ENCODE results near the gene ATG3. TPM values are rescaled to one million over a fixed set of nuclear protein-coding genes. Genes with fewer than 3 reads are reported as not detected.
"Not testable (repeated sequence)": the region's sequence is repeated elsewhere in the genome, so short reads cannot be mapped to it uniquely, and the experiment has no call there.

The ATG3 gene
- polyA plus RNA-seq, 1 donor (not counting 4 experiments of a cell fraction or from before 2014, with no cell fraction given): 61.3 TPM

DNA sequence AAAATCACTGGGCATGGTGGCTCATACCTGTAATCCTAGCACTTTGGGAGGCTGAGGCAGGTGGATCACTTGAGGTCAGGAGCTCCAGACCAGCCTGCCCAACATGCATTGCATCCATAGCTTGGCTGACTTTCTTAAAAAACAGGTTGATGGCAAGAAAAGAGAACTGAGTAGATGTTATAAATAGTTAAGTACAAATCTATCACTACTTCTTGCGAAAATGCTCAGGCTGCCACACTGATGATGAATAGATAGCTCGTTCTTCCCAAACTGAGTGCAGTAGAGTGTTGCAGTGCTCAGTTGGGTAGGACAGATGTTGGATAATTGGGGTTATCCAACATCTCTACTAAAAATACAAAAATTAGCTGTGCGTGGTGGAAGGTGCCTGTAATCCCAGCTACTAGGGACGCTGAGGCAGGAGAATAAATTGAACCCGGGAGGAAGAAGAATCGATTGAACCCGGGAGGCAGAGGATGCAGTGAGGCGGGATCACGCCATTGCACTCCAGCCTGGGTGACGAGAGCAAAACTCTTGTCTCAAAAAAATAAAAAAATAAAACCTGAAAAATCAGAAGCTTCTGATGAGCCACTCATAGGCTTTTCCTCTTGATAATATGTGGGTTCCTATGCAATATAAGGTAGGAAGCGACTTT, 63.7 kb downstream of the ATG3 start:
- no peak for FAIRE-seq
- DNase-seq (ENCODE audit: low read depth, low spot score): no peak
- no peak overlapping the region for H3K9ac ChIP-seq (ENCODE audit: control insufficient read depth, extremely low read depth, insufficient read depth, low read length)
- H3K79me2 ChIP-seq (ENCODE audit: control insufficient read depth, insufficient read depth, low read length): no peaks in the 10 kb centered on the region
- no peak overlapping the region for H2AFZ ChIP-seq (ENCODE audit: control insufficient read depth, low read length)
- H3K4me3 ChIP-seq (ENCODE audit: control insufficient read depth in 2 of 3, extremely low read depth in 1 of 3, insufficient read depth in 2 of 3, low read depth in 1 of 3, low read length in 3 of 3): no peak overlapping the region
- H3K27ac ChIP-seq (ENCODE audit: control insufficient read depth, insufficient read depth, low read length): no peak overlapping the region
- dilution Hi-C loops (cut with MboI; ENCODE audit: extremely low pct_ligation_motif_present, low sequenced_read_pairs): no loop called here
- H3K9me3 ChIP-seq (ENCODE audit: control insufficient read depth, low read depth, low read length): no peaks in the 10 kb centered on the region
- no peak overlapping the region for H3K4me2 ChIP-seq (ENCODE audit: control insufficient read depth, extremely low read depth, insufficient read depth, low read depth, low read length)
- TF ChIP-seq CTCF (optimal IDR thresholded peaks at IDR 0.05 in 1 of 3, IDR thresholded peaks at IDR 0.05 in 1 of 3, conservative IDR thresholded peaks at IDR 0.05 in 1 of 3; ENCODE audit: extremely low read depth in 1 of 3, insufficient read depth in 2 of 3, low read length in 3 of 3) (no peak), EZH2 (IDR thresholded peaks at IDR 0.05; ENCODE audit: low read length) (no peak)
- no peaks in the 10 kb centered on the region for H3K27me3 ChIP-seq (ENCODE audit: control insufficient read depth, extremely low read depth, insufficient read depth, low read length)
- H3K36me3 ChIP-seq (ENCODE audit: control insufficient read depth in 2 of 2, extremely low read depth in 1 of 2, insufficient read depth in 2 of 2, low read length in 2 of 2): no peaks in the 10 kb centered on the region
- no peaks in the 10 kb centered on the region for H4K20me1 ChIP-seq (ENCODE audit: control insufficient read depth, extremely low read depth, insufficient read depth, low read length)
- no peaks in the 10 kb centered on the region for H3K9me1 ChIP-seq (ENCODE audit: control insufficient read depth, extremely low read depth, insufficient read depth, low read length)
- H3K4me1 ChIP-seq (ENCODE audit: control insufficient read depth, extremely low read depth, insufficient read depth, low read length): no peaks in the 10 kb centered on the region

- Histone ChIP-seq H3K79me2 (ENCODE audit: control insufficient read depth, insufficient read depth, low read length) (no peaks in the 10 kb centered on the region), H3K4me3 (ENCODE audit: control insufficient read depth in 2 of 3, extremely low read depth in 1 of 3, insufficient read depth in 2 of 3, low read depth in 1 of 3, low read length in 3 of 3) (no peak overlapping the region), H3K4me1 (ENCODE audit: control insufficient read depth, extremely low read depth, insufficient read depth, low read length) (no peaks in the 10 kb centered on the region), H3K4me2 (ENCODE audit: control insufficient read depth, extremely low read depth, insufficient read depth, low read depth, low read length) (no peak overlapping the region), H3K27ac (ENCODE audit: control insufficient read depth, insufficient read depth, low read length) (no peak overlapping the region), H3K9me1 (ENCODE audit: control insufficient read depth, extremely low read depth, insufficient read depth, low read length) (no peaks in the 10 kb centered on the region), H3K36me3 (ENCODE audit: control insufficient read depth in 2 of 2, extremely low read depth in 1 of 2, insufficient read depth in 2 of 2, low read length in 2 of 2) (no peaks in the 10 kb centered on the region), H3K27me3 (ENCODE audit: control insufficient read depth, extremely low read depth, insufficient read depth, low read length) (no peaks in the 10 kb centered on the region), H3K9ac (ENCODE audit: control insufficient read depth, extremely low read depth, insufficient read depth, low read length) (no peak overlapping the region), H4K20me1 (ENCODE audit: control insufficient read depth, extremely low read depth, insufficient read depth, low read length) (no peaks in the 10 kb centered on the region), H2AFZ (ENCODE audit: control insufficient read depth, low read length) (no peak overlapping the region), H3K9me3 (ENCODE audit: control insufficient read depth, low read depth, low read length) (no peaks in the 10 kb centered on the region)
- DNase-seq (ENCODE audit: low read depth, low spot score): no peak
- TF ChIP-seq EZH2 (IDR thresholded peaks at IDR 0.05; ENCODE audit: low read length): no peak
- no peak for TF ChIP-seq CTCF (optimal IDR thresholded peaks at IDR 0.05 in 1 of 3, IDR thresholded peaks at IDR 0.05 in 1 of 3, conservative IDR thresholded peaks at IDR 0.05 in 1 of 3; ENCODE audit: extremely low read depth in 1 of 3, insufficient read depth in 2 of 3, low read length in 3 of 3)
- dilution Hi-C loops (cut with MboI; ENCODE audit: extremely low pct_ligation_motif_present, low sequenced_read_pairs): no loop called here
- FAIRE-seq: no peak
Measured at GRCh38 chr3:112496366-112497067, 65.2 kb downstream of the ATG3 start.

GRCh38 chr3:112494448-112494767, 67.4 kb downstream of the ATG3 start:
- H3K9me1 ChIP-seq (ENCODE audit: control insufficient read depth, extremely low read depth, insufficient read depth, low read length); H3K79me2 ChIP-seq (ENCODE audit: control insufficient read depth, insufficient read depth, low read length); H3K4me1 ChIP-seq (ENCODE audit: control insufficient read depth, extremely low read depth, insufficient read depth, low read length); H2AFZ ChIP-seq (ENCODE audit: control insufficient read depth, low read length); dilution Hi-C loops (cut with MboI; ENCODE audit: extremely low pct_ligation_motif_present, low sequenced_read_pairs); FAIRE-seq; H3K27me3 ChIP-seq (ENCODE audit: control insufficient read depth, extremely low read depth, insufficient read depth, low read length); H3K9me3 ChIP-seq (ENCODE audit: control insufficient read depth, low read depth, low read length); H3K36me3 ChIP-seq (ENCODE audit: control insufficient read depth in 2 of 2, extremely low read depth in 1 of 2, insufficient read depth in 2 of 2, low read length in 2 of 2); H3K4me3 ChIP-seq (ENCODE audit: control insufficient read depth in 2 of 3, extremely low read depth in 1 of 3, insufficient read depth in 2 of 3, low read depth in 1 of 3, low read length in 3 of 3); H3K27ac ChIP-seq (ENCODE audit: control insufficient read depth, insufficient read depth, low read length); H3K9ac ChIP-seq (ENCODE audit: control insufficient read depth, extremely low read depth, insufficient read depth, low read length); H3K4me2 ChIP-seq (ENCODE audit: control insufficient read depth, extremely low read depth, insufficient read depth, low read depth, low read length); DNase-seq (ENCODE audit: low read depth, low spot score); H4K20me1 ChIP-seq (ENCODE audit: control insufficient read depth, extremely low read depth, insufficient read depth, low read length): not testable (repeated sequence)
